BLaER1 (cell line): ENCODE results near the gene MYCT1.
"Not testable (repeated sequence)": the region's sequence is repeated elsewhere in the genome, so short reads cannot be mapped to it uniquely, and the experiment has no call there.

Experiments
- H3K27ac ChIP-seq: shearing (Covaris generic); formaldehyde crosslinking; 2 replicates; pipeline ENCODE4 v1.8.1; 2022
- H3K27me3 ChIP-seq: shearing (Covaris generic); formaldehyde crosslinking; 2 replicates; pipeline ENCODE4 v1.8.1; 2022
- H3K36me3 ChIP-seq: shearing (Covaris generic); formaldehyde crosslinking; 2 replicates; pipeline ENCODE4 v1.8.1; 2022
- H3K4me1 ChIP-seq: shearing (Covaris generic); formaldehyde crosslinking; 2 replicates; pipeline ENCODE4 v1.8.1; 2022
- H3K4me2 ChIP-seq: shearing (Covaris generic); formaldehyde crosslinking; 2 replicates; pipeline ENCODE4 v1.8.1; 2022
- H3K4me3 ChIP-seq: shearing (Covaris generic); formaldehyde crosslinking; 2 replicates; pipeline ENCODE4 v1.8.1; 2022
- H3K9ac ChIP-seq: shearing (Covaris generic); formaldehyde crosslinking; 2 replicates; pipeline ENCODE4 v1.8.1; 2022
- H3K9me3 ChIP-seq: shearing (Covaris generic); formaldehyde crosslinking; 2 replicates; pipeline ENCODE4 v1.8.1; 2022
- H4K20me1 ChIP-seq: shearing (Covaris generic); formaldehyde crosslinking; 2 replicates; pipeline ENCODE4 v1.8.1; 2022
- Cebpa-rat ChIP-seq: shearing (Covaris generic); IDR thresholded peaks from 2 replicates; pipeline ENCODE4 v1.8.1; 2022

Gene MYCT1

GRCh38 chr6:152697634-152698033 is at the start of gene MYCT1:
Gene MYCT1 (plus strand): TSS chr6:152697897. CDS start chr6:152697903, 6 bp downstream.
- H3K9me3 ChIP-seq, result no peaks in the 10 kb centered on the region
- TF ChIP-seq Cebpa-rat, result no peak
- H4K20me1 ChIP-seq, result no peaks in the 10 kb centered on the region
- no peak within 1 kb of the TSS for H3K4me2 ChIP-seq
- no peaks in the 10 kb centered on the region for H3K36me3 ChIP-seq
- no peak within 1 kb of the TSS for H3K27ac ChIP-seq
- H3K4me3 ChIP-seq, result no peak within 1 kb of the TSS
- no peaks in the 10 kb centered on the region for H3K4me1 ChIP-seq
- no peaks in the 10 kb centered on the region for H3K27me3 ChIP-seq
- no peak within 1 kb of the TSS for H3K9ac ChIP-seq

GRCh38 chr6:152648105-152648504 is 49.6 kb upstream of the MYCT1 start:
- Histone ChIP-seq H3K4me1 (no peaks in the 10 kb centered on the region), H3K9ac (no peak overlapping the region), H4K20me1 (no peaks in the 10 kb centered on the region), H3K9me3 (no peaks in the 10 kb centered on the region), H3K27me3 (no peaks in the 10 kb centered on the region), H3K36me3 (no peaks in the 10 kb centered on the region), H3K27ac (no peak overlapping the region), H3K4me3 (no peak overlapping the region), H3K4me2 (no peak overlapping the region)
- TF ChIP-seq Cebpa-rat, result no peak

GRCh38 chr6:152651986-152652385 is 45.7 kb upstream of the MYCT1 start:
- Histone ChIP-seq H3K4me3 (no peak overlapping the region), H3K4me1 (no peaks in the 10 kb centered on the region), H4K20me1 (no peaks in the 10 kb centered on the region), H3K9ac (no peak overlapping the region), H3K4me2 (no peak overlapping the region), H3K9me3 (no peaks in the 10 kb centered on the region), H3K27me3 (no peaks in the 10 kb centered on the region), H3K27ac (no peak overlapping the region), H3K36me3 (no peaks in the 10 kb centered on the region)
- no peak for TF ChIP-seq Cebpa-rat

GRCh38 chr6:152661776-152662175 is 35.9 kb upstream of the MYCT1 start:
- TF ChIP-seq Cebpa-rat, result no peak
- Histone ChIP-seq H3K27me3 (no peaks in the 10 kb centered on the region), H3K9ac (no peak overlapping the region), H3K9me3 (no peaks in the 10 kb centered on the region), H3K4me1 (no peaks in the 10 kb centered on the region), H3K36me3 (no peaks in the 10 kb centered on the region), H3K4me2 (no peak overlapping the region), H3K4me3 (no peak overlapping the region), H3K27ac (no peak overlapping the region), H4K20me1 (no peaks in the 10 kb centered on the region)

- no peaks in the 10 kb centered on the region for H3K4me1 ChIP-seq
- TF ChIP-seq Cebpa-rat, result no peak
- H3K9ac ChIP-seq, result no peak overlapping the region
- no peak overlapping the region for H3K27ac ChIP-seq
- H3K27me3 ChIP-seq, result no peaks in the 10 kb centered on the region
- H3K4me2 ChIP-seq, result no peak overlapping the region
- no peak overlapping the region for H3K4me3 ChIP-seq
- H4K20me1 ChIP-seq, result no peaks in the 10 kb centered on the region
- H3K36me3 ChIP-seq, result no peaks in the 10 kb centered on the region
- no peaks in the 10 kb centered on the region; the same call in 1 of the 2 replicates for H3K9me3 ChIP-seq
These were observed 27.8 kb upstream of the MYCT1 start for GRCh38 chr6:152669895-152670294.

- no peaks in the 10 kb centered on the region for H3K27me3 ChIP-seq
- no peak overlapping the region for H3K4me3 ChIP-seq
- TF ChIP-seq Cebpa-rat, result no peak
- no peaks in the 10 kb centered on the region; the same call in 1 of the 2 replicates for H3K9me3 ChIP-seq
- no peaks in the 10 kb centered on the region for H4K20me1 ChIP-seq
- H3K4me1 ChIP-seq, result no peaks in the 10 kb centered on the region
- H3K36me3 ChIP-seq, result no peaks in the 10 kb centered on the region
- H3K27ac ChIP-seq, result no peak overlapping the region
- H3K4me2 ChIP-seq, result no peak overlapping the region
- no peak overlapping the region for H3K9ac ChIP-seq
These were observed 26.5 kb upstream of the MYCT1 start for GRCh38 chr6:152671171-152671570.

- no peak for TF ChIP-seq Cebpa-rat
- Histone ChIP-seq H3K4me2 (no peak overlapping the region), H3K36me3 (no peaks in the 10 kb centered on the region), H3K27ac (no peak overlapping the region), H3K27me3 (no peaks in the 10 kb centered on the region), H3K4me1 (no peaks in the 10 kb centered on the region), H3K4me3 (no peak overlapping the region), H4K20me1 (no peaks in the 10 kb centered on the region), H3K9me3 (no peaks in the 10 kb centered on the region), H3K9ac (no peak overlapping the region)
These were observed 24.5 kb upstream of the MYCT1 start for GRCh38 chr6:152673236-152673635.

- no peak for TF ChIP-seq Cebpa-rat
- Histone ChIP-seq H3K4me1 (peaks cover 7% of the 10 kb centered on the region; the same call in 1 of the 2 replicates), H3K4me2 (no peak overlapping the region; the same call in 1 of the 2 replicates), H3K36me3 (no peaks in the 10 kb centered on the region), H3K4me3 (no peak overlapping the region), H3K9me3 (no peaks in the 10 kb centered on the region), H3K27ac (no peak overlapping the region), H3K27me3 (no peaks in the 10 kb centered on the region), H3K9ac (no peak overlapping the region), H4K20me1 (no peaks in the 10 kb centered on the region)
These were observed 17.5 kb upstream of the MYCT1 start for GRCh38 chr6:152680151-152680550.

- H3K27ac ChIP-seq, result no peak overlapping the region
- H3K36me3 ChIP-seq, result no peaks in the 10 kb centered on the region
- TF ChIP-seq Cebpa-rat, result no peak
- H4K20me1 ChIP-seq, result no peaks in the 10 kb centered on the region
- H3K4me3 ChIP-seq, result no peak overlapping the region
- no peak overlapping the region for H3K9ac ChIP-seq
- no peak overlapping the region for H3K4me2 ChIP-seq
- peaks cover 14% of the 10 kb centered on the region; the same call in 1 of the 2 replicates for H3K4me1 ChIP-seq
- no peaks in the 10 kb centered on the region for H3K27me3 ChIP-seq
- H3K9me3 ChIP-seq, result no peaks in the 10 kb centered on the region
These were observed 16.7 kb upstream of the MYCT1 start for GRCh38 chr6:152680879-152681517.

GRCh38 chr6:152682141-152682540 is 15.6 kb upstream of the MYCT1 start:
- H3K27me3 ChIP-seq, result no peaks in the 10 kb centered on the region
- no peak for TF ChIP-seq Cebpa-rat

GRCh38 chr6:152682935-152683334 is 14.8 kb upstream of the MYCT1 start:
- not testable (repeated sequence) for H3K9me3 ChIP-seq, H3K4me3 ChIP-seq, H3K4me2 ChIP-seq, H3K9ac ChIP-seq, H3K36me3 ChIP-seq, H3K27ac ChIP-seq, H3K27me3 ChIP-seq, H4K20me1 ChIP-seq
- peaks cover 14% of the 10 kb centered on the region; the same call in 1 of the 2 replicates for H3K4me1 ChIP-seq

More at GRCh38 chr6:152682141-152682540, 15.6 kb upstream of the MYCT1 start:
- Histone ChIP-seq H3K27ac (no peak overlapping the region), H3K36me3 (no peaks in the 10 kb centered on the region), H4K20me1 (no peaks in the 10 kb centered on the region), H3K4me3 (no peak overlapping the region), H3K4me2 (no peak overlapping the region), H3K9ac (no peak overlapping the region), H3K9me3 (no peaks in the 10 kb centered on the region), H3K4me1 (peaks cover 14% of the 10 kb centered on the region; the same call in 1 of the 2 replicates)
